GM23248 (cell line): ENCODE results near the gene PRG2.

Source experiments
- EZH2 ChIP-seq: fragments of 200-600 bp; sonication (generic); IDR thresholded peaks from 2 replicates; pipeline ENCODE4 v1.6.1; 2018; ENCODE audit warnings: antibody characterized with exemption, mild to moderate bottlenecking; ENCODE audit not compliant: insufficient read depth, poor library complexity, severe bottlenecking
- EZH2phosphoT487 ChIP-seq: fragments of 200-600 bp; sonication (generic); IDR thresholded peaks from 2 replicates; pipeline ENCODE4 v1.6.1; 2018; ENCODE audit warnings: antibody characterized with exemption, moderate library complexity, mild to moderate bottlenecking, low read depth; ENCODE audit not compliant: insufficient read depth

DNA sequence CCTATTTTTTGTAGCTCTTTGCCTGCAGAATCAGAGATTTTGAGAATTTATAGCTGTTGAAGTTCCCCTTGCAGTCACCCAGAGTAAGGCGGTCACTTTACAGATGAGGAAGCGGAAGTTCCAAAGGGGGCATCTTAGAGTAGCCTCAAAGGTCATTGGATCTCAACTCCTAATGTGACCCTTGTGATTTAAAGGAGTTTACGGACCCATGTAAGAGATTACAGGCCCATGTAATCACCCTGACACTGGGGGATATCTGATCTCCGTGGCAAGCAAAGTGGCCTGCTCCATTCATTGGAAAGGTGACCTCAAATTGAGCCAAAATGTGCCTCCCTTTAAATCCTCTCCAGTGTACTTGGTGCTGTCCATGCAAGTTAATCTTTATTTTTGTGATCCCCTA is 36.6 kb downstream of the PRG2 start:
- no peak for TF ChIP-seq EZH2phosphoT487
- no peak for TF ChIP-seq EZH2
